HCT116 (cell line): ENCODE measurements around the gene RNASE9. TPM values are rescaled to one million over a fixed set of nuclear protein-coding genes. Genes with fewer than 3 reads are reported as not detected.

Experiments used
- ATAC-seq: fragments of 200-7000 bp; cut with Tn5 transposase; 2 replicates; pipeline ENCODE4 v1.9.1; 2020; ENCODE audit warnings: mild to moderate bottlenecking, moderate library complexity
- BruUV-seq: library from RNA; stranded (reverse); fragments of 400-500 nt; replicated peaks from 2 replicates; lab custom pipeline; 2021; lab: Mats Ljungman, UMichigan
- CTCF ChIA-PET: fragments of 300-600 bp; sonication (Branson Sonifier 250); formaldehyde crosslinking; loops from one replicate; lab custom pipeline; 2021; ENCODE audit warnings: antibody characterized with exemption; lab: Charles Lee
- POLR2A ChIA-PET: fragments of 300-600, 350-600 bp; sonication (Branson Sonifier 250); formaldehyde crosslinking; loops from one replicate; lab custom pipeline; 2021; ENCODE audit warnings: antibody characterized with exemption; lab: Charles Lee
- RAD21 ChIA-PET, 2 experiments: fragments of 300-600 bp; sonication (Branson Sonifier 250); formaldehyde crosslinking; loops; one replicate each; lab custom pipeline; 2023; ENCODE audit warnings: low total read pairs in 2 of 2; ENCODE audit not compliant: uncharacterized antibody in 2 of 2, unreplicated experiment in 2 of 2, low non-redundant PET in 1 of 2; lab: Charles Lee
- DNase-seq: peaks from one replicate; pipeline ENCODE4 v3.0.0-alpha.2; 2010; ENCODE audit warnings: low read depth, low spot score
- H2AFZ ChIP-seq: fragments of 200-600 bp; shearing (Covaris generic), sonication (generic); 2 replicates; pipeline ENCODE4 v1.6.1; 2017; ENCODE audit warnings: low read depth, mixed run types, mixed read lengths, antibody characterized with exemption, low read length; ENCODE audit not compliant: poor library complexity, severe bottlenecking
- H3K27ac ChIP-seq: 2 replicates; pipeline ENCODE4 v1.5.1; 2012; ENCODE audit warnings: low read depth, low read length
- H3K27me3 ChIP-seq: fragments of 200-600 bp; sonication (generic); 2 replicates; pipeline ENCODE4 v1.6.1; 2016; ENCODE audit warnings: mixed run types, low read length, mixed read lengths; ENCODE audit not compliant: insufficient read depth
- H3K36me3 ChIP-seq, 2 experiments: fragments of 200-500 bp in 1 of 2; fragments of 200-600 bp in 1 of 2; sonication (Bioruptor generic) in 1 of 2; sonication (generic) in 1 of 2; 2 replicates each; pipeline versions ENCODE4 v1.5.1 to v1.6.1; 2014 to 2016; ENCODE audit warnings: low read length in 2 of 2, inconsistent platforms in 1 of 2, mixed read lengths in 1 of 2, mixed run types in 1 of 2; ENCODE audit not compliant: insufficient read depth in 2 of 2, control insufficient read depth in 1 of 2
- H3K4me1 ChIP-seq, 2 experiments: fragments of 200-600 bp in 1 of 2; sonication (generic) in 1 of 2; 2 replicates each; pipeline versions ENCODE4 v1.5.1 to v1.6.1; 2012 to 2017; ENCODE audit warnings: low read length in 2 of 2, inconsistent platforms in 1 of 2, mild to moderate bottlenecking in 1 of 2, mixed read lengths in 1 of 2, mixed run types in 1 of 2, moderate library complexity in 1 of 2; ENCODE audit not compliant: insufficient read depth in 2 of 2, control insufficient read depth in 1 of 2
- H3K4me2 ChIP-seq: fragments of 200-600 bp; sonication (generic); 2 replicates; pipeline ENCODE4 v1.6.1; 2017; ENCODE audit warnings: mixed run types, low read length, mixed read lengths
- H3K4me3 ChIP-seq, 2 experiments: fragments of 200-600 bp in 1 of 2; sonication (generic) in 1 of 2; replicated peaks in 1 of 2; 2 replicates each; pipeline ENCODE4 v1.5.1; 2011 to 2016; ENCODE audit warnings: low read length in 2 of 2, control low read depth in 1 of 2, low read depth in 1 of 2, mild to moderate bottlenecking in 1 of 2, mixed read lengths in 1 of 2, mixed run types in 1 of 2
- H3K79me2 ChIP-seq: fragments of 200-600 bp; sonication (generic); 2 replicates; pipeline ENCODE4 v1.6.1; 2017; ENCODE audit warnings: mild to moderate bottlenecking, mixed run types, low read length, moderate library complexity, mixed read lengths; ENCODE audit not compliant: insufficient read depth
- H3K9ac ChIP-seq: fragments of 200-600 bp; sonication (generic); 2 replicates; pipeline ENCODE4 v1.6.1; 2016; ENCODE audit warnings: low read length, mixed read lengths
- H3K9me2 ChIP-seq: fragments of 200-600 bp; sonication (generic), shearing (Covaris generic); 2 replicates; pipeline ENCODE4 v1.6.1; 2017; ENCODE audit warnings: mixed run types, mild to moderate bottlenecking, moderate library complexity; ENCODE audit not compliant: insufficient read depth
- H3K9me3 ChIP-seq, 2 experiments: fragments of 200-500 bp in 1 of 2; fragments of 200-600 bp in 1 of 2; sonication (Bioruptor generic) in 1 of 2; sonication (generic) in 1 of 2; 2 replicates each; pipeline ENCODE4 v1.6.1; 2014 to 2017; ENCODE audit warnings: low read length in 2 of 2, mixed read lengths in 2 of 2, inconsistent platforms in 1 of 2, low read depth in 1 of 2, mild to moderate bottlenecking in 1 of 2, mixed run types in 1 of 2, moderate library complexity in 1 of 2; ENCODE audit not compliant: control insufficient read depth in 1 of 2, insufficient read depth in 1 of 2
- H4K20me1 ChIP-seq: fragments of 200-600 bp; sonication (generic), shearing (Covaris generic); 2 replicates; pipeline ENCODE4 v1.6.1; 2017; ENCODE audit warnings: mixed run types, mild to moderate bottlenecking, moderate library complexity; ENCODE audit not compliant: insufficient read depth
- ATF3 ChIP-seq: IDR thresholded peaks from 2 replicates; pipeline ENCODE4 v1.6.1; 2012
- ELF1 ChIP-seq: IDR thresholded peaks from 2 replicates; pipeline ENCODE4 v1.6.1; 2012; ENCODE audit warnings: low read depth, borderline replicate concordance
- EZH2phosphoT487 ChIP-seq: fragments of 200-600 bp; IDR thresholded peaks from 2 replicates; pipeline ENCODE4 v1.6.1; 2018; ENCODE audit warnings: antibody characterized with exemption, borderline replicate concordance
- FOSL1 ChIP-seq: IDR thresholded peaks from 2 replicates; pipeline ENCODE4 v1.6.1; 2012; ENCODE audit warnings: low read depth
- MAX ChIP-seq: IDR thresholded peaks from 2 replicates; pipeline ENCODE4 v1.6.1; 2012
- POLR2AphosphoS5 ChIP-seq: IDR thresholded peaks from 2 replicates; pipeline ENCODE4 v1.6.1; 2011; ENCODE audit warnings: mild to moderate bottlenecking, low read depth, low read length, moderate library complexity
- SIN3A ChIP-seq: IDR thresholded peaks from 2 replicates; pipeline ENCODE4 v1.6.1; 2012; ENCODE audit warnings: low read depth
- SRF ChIP-seq: IDR thresholded peaks from 2 replicates; pipeline ENCODE4 v1.6.1; 2012; ENCODE audit warnings: low read depth
- TCF7L2 ChIP-seq: IDR thresholded peaks from 2 replicates; pipeline ENCODE4 v1.7.0; 2011; ENCODE audit warnings: borderline replicate concordance, inconsistent platforms; ENCODE audit not compliant: insufficient read depth, insufficient read length; ENCODE audit errors: extremely low read depth
- ZFX ChIP-seq: fragments of 450-650 bp; IDR thresholded peaks from 2 replicates; pipeline ENCODE4 v1.6.1; 2017
- ZNF274 ChIP-seq: fragments of 200-500 bp; sonication (Bioruptor generic); IDR thresholded peaks from 2 replicates; pipeline ENCODE4 v1.6.1; 2014; ENCODE audit warnings: mild to moderate bottlenecking, low read depth, low read length, inconsistent platforms
- intact Hi-C: fragments of 100-400 bp; cut with micrococcal nuclease; formaldehyde crosslinking; loops from 2 replicates; pipeline ENCODE4 v1.10.0; 2022
- total RNA-seq: library from RNA; stranded (reverse); gene quantifications from one replicate; pipeline ENCODE4 v1.2.1, GENCODE V29; 2021; ENCODE audit not compliant: unreplicated experiment

The RNASE9 gene
- total RNA-seq, 1 experiment from 2014 or later = not detected

DNA sequence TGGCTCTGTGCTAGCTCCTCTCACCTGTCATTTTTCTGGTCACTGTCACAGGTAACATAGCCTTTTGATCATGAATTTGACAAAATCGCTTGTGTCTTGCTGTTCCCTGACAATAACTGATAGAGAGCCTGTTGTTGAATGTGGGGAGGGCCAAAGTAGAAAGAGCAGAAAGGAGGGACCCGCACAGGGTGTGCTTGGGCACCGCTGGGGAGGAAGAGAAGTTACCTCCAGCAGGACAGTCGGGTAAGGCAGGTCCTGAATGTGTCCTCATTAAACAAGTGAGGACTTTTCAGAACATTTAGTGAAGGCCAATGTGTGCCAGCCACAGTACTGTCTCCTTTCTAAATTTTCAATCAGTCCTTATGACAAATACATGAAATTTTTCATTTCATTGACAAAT, 30.4 kb upstream of the RNASE9 start, which contains the start of gene RNASE12:
Gene RNASE12 (minus strand): TSS at position 142 of the 400 bp plus-strand sequence. CDS start 653 bp downstream, outside the sequence.
- Histone ChIP-seq H3K9ac (no peak within 1 kb of the TSS), H3K9me2 (no peaks in the 10 kb centered on the region), H3K4me1 (no peaks in the 10 kb centered on the region), H3K79me2 (no peaks in the 10 kb centered on the region), H2AFZ (no peak within 1 kb of the TSS), H3K9me3 (no peaks in the 10 kb centered on the region), H3K4me3 (no peak within 1 kb of the TSS), H3K36me3 (no peaks in the 10 kb centered on the region), H3K4me2 (no peak within 1 kb of the TSS), H3K27me3 (peaks cover 18% of the 10 kb centered on the region; the same call in 1 of the 2 replicates), H4K20me1 (no peaks in the 10 kb centered on the region), H3K27ac (no peak within 1 kb of the TSS)
- no TSS peak for BruUV-seq
- ATAC-seq (no peak), DNase-seq (no peak)
- POLR2A ChIA-PET = no interaction called here
- RAD21 ChIA-PET = no interaction called here
- CTCF ChIA-PET = no interaction called here
- no peak for TF ChIP-seq ZFX
- TF ChIP-seq FOSL1 = no peak
- no peak for TF ChIP-seq TCF7L2
- TF ChIP-seq POLR2AphosphoS5 = no peak
- no peak for TF ChIP-seq MAX
- no peak for TF ChIP-seq SRF
- no peak for TF ChIP-seq ZNF274
- no peak for TF ChIP-seq ATF3
- TF ChIP-seq EZH2phosphoT487 = no peak
- no peak for TF ChIP-seq SIN3A
- no peak for TF ChIP-seq ELF1
- intact Hi-C loops = no loop called here
